Measurements from ENCODE around the gene USP17L17.
"Not testable (repeated sequence)": the region's sequence is repeated elsewhere in the genome, so short reads cannot be mapped to it uniquely, and the experiment has no call there.

USP17L17 gene

GRCh38 chr4:9243579-9243978, at the start of gene USP17L17:
Gene USP17L17 (plus strand): TSS chr4:9243879. CDS start chr4:9243879, 0 bp downstream.
- DNase-seq (ENCODE audit: low read depth) = not testable (repeated sequence)

DNA sequence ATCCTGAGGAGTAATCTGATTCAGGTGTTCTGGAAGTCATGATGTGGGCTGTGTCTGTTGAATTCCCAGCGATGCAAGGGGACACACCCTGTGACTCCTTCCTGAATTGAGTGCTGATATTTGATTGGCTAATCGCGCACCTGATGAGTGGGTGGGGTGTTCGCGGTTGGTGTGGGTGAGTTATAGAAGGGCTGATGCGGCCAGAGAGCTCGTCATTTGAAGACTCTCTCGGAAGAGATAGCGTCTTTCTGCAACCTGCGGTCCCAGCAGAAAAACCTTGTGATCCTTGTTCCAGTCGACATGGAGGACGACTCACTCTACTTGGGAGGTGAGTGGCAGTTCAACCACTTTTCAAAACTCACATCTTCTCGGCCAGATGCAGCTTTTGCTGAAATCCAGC, 33.3 kb upstream of the USP17L17 start, which contains the start of gene USP17L10:
USP17L10 (plus strand) TSS at position 301 of the 400 bp plus-strand sequence; CDS start at position 301, 0 bp downstream.
- not testable (repeated sequence) for DNase-seq (ENCODE audit: low read depth)

- not testable (repeated sequence) for DNase-seq (ENCODE audit: low read depth)
Observed at GRCh38 chr4:9214701-9215100, 29.0 kb upstream of the USP17L17 start.

- DNase-seq (ENCODE audit: low read depth) = not testable (repeated sequence)
Observed at GRCh38 chr4:9215105-9215504, 28.6 kb upstream of the USP17L17 start, which contains the start of gene USP17L11. Gene USP17L11 (plus strand): TSS chr4:9215405. CDS start chr4:9215405, 0 bp downstream.

DNA sequence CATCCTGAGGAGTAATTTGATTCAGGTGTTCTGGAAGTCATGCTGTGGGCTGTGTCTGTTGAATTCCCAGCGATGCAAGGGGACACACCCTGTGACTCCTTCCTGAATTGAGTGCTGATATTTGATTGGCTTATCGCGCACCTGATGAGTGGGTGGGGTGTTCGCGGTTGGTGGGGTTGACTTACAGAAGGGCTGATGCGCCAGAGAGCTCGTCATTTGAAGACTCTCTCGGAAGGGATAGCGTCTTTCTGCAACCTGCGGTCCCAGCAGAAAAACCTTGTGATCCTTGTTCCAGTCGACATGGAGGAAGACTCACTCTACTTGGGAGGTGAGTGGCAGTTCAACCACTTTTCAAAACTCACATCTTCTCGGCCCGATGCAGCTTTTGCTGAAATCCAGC, 23.8 kb upstream of the USP17L17 start, which contains the start of gene USP17L12:
USP17L12 (plus strand) TSS at position 301 of the 400 bp plus-strand sequence; CDS start at position 301, 0 bp downstream.
- DNase-seq (ENCODE audit: low read depth) = not testable (repeated sequence)

DNA sequence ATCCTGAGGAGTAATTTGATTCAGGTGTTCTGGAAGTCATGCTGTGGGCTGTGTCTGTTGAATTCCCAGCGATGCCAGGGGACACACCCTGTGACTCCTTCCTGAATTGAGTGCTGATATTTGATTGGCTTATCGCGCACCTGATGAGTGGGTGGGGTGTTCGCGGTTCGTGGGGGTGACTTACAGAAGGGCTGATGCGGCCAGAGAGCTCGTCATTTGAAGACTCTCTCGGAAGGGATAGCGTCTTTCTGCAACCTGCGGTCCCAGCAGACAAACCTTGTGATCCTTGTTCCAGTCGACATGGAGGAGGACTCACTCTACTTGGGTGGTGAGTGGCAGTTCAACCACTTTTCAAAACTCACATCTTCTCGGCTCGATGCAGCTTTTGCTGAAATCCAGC, 19.1 kb upstream of the USP17L17 start, which contains the start of gene USP17L13:
USP17L13 (plus strand) TSS at position 301 of the 400 bp plus-strand sequence; CDS start at position 301, 0 bp downstream.
- DNase-seq (ENCODE audit: low read depth) = not testable (repeated sequence)

DNA sequence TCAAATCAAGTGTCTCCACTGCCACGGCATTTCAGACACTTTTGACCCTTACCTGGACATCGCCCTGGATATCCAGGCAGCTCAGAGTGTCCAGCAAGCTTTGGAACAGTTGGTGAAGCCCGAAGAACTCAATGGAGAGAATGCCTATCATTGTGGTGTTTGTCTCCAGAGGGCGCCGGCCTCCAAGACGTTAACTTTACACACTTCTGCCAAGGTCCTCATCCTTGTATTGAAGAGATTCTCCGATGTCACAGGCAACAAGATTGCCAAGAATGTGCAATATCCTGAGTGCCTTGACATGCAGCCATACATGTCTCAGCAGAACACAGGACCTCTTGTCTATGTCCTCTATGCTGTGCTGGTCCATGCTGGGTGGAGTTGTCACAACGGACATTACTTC, 13.4 kb upstream of the USP17L17 start:
- not testable (repeated sequence) for DNase-seq (ENCODE audit: low read depth)

DNA sequence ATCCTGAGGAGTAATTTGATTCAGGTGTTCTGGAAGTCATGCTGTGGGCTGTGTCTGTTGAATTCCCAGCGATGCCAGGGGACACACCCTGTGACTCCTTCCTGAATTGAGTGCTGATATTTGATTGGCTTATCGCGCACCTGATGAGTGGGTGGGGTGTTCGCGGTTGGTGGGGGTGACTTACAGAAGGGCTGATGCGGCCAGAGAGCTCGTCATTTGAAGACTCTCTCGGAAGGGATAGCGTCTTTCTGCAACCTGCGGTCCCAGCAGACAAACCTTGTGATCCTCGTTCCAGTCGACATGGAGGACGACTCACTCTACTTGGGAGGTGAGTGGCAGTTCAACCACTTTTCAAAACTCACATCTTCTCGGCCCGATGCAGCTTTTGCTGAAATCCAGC, 9.6 kb upstream of the USP17L17 start, which contains the start of gene USP17L15:
USP17L15 (plus strand) TSS at position 301 of the 400 bp plus-strand sequence; CDS start at position 301, 0 bp downstream.
- not testable (repeated sequence) for DNase-seq (ENCODE audit: low read depth)

- not testable (repeated sequence) for DNase-seq (ENCODE audit: low read depth)
Observed at GRCh38 chr4:9238461-9238860, 5.2 kb upstream of the USP17L17 start.

DNA sequence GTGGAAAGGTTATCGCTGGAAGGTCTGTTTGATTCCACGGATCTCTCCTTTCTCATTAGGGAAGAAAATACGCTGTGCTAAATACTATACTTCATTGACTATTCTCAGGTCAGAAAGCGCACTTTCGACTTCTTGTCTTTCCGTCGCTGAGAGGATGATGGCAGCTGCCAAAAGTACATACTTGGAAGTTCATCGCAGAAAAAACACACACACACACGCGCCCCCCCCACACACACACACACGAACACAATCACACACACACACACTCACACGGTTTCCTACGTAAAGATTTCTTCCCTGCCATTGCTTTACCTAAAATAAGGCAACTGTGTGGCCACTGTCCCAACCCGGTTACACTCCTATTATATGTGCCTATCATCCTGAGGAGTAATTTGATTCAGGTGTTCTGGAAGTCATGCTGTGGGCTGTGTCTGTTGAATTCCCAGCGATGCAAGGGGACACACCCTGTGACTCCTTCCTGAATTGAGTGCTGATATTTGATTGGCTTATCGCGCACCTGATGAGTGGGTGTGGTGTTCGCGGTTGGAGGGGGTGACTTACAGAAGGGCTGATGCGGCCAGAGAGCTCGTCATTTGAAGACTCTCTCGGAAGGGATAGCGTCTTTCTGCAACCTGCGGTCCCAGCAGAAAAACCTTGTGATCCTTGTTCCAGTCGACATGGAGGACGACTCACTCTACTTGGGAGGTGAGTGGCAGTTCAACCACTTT, 4.4 kb downstream of the USP17L17 start, which contains the start of gene USP17L18:
USP17L18 (plus strand) TSS at position 678 of the 728 bp plus-strand sequence; CDS start at position 678, 0 bp downstream.
- DNase-seq (ENCODE audit: low read depth) = not testable (repeated sequence)

DNA sequence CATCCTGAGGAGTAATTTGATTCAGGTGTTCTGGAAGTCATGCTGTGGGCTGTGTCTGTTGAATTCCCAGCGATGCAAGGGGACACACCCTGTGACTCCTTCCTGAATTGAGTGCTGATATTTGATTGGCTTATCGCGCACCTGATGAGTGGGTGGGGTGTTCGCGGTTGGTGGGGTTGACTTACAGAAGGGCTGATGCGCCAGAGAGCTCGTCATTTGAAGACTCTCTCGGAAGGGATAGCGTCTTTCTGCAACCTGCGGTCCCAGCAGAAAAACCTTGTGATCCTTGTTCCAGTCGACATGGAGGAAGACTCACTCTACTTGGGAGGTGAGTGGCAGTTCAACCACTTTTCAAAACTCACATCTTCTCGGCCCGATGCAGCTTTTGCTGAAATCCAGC, 9.4 kb downstream of the USP17L17 start, which contains the start of gene USP17L19:
USP17L19 (plus strand) TSS at position 301 of the 400 bp plus-strand sequence; CDS start at position 301, 0 bp downstream.
- DNase-seq (ENCODE audit: low read depth) = not testable (repeated sequence)

- DNase-seq (ENCODE audit: low read depth) = not testable (repeated sequence)
Observed at GRCh38 chr4:9257824-9258223, 14.1 kb downstream of the USP17L17 start, which contains the start of gene USP17L20. Gene USP17L20 (plus strand): TSS chr4:9258124. CDS start chr4:9258124, 0 bp downstream.

GRCh38 chr4:9262572-9262971, 18.9 kb downstream of the USP17L17 start, which contains the start of gene USP17L21:
Gene USP17L21 (plus strand): TSS chr4:9262872. CDS start chr4:9262872, 0 bp downstream.
- DNase-seq (ENCODE audit: low read depth) = not testable (repeated sequence)

GRCh38 chr4:9267319-9267718, 23.6 kb downstream of the USP17L17 start, which contains the start of gene USP17L22:
Gene USP17L22 (plus strand): TSS chr4:9267619. CDS start chr4:9267619, 0 bp downstream.
- not testable (repeated sequence) for DNase-seq (ENCODE audit: low read depth)

DNA sequence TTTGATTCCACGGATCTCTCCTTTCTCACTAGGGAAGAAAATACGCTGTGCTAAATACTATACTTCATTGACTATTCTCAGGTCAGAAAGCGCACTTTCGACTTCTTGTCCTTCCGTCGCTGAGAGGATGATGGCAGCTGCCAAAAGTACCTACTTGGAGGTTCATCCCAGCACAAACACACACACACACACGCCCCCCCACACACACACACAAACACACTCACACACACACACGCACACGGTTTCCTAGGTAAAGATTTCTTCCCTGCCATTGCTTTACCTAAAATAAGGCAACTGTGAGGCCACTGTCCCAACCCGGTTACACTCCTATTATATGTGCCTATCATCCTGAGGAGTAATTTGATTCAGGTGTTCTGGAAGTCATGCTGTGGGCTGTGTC, 28.0 kb downstream of the USP17L17 start:
- not testable (repeated sequence) for DNase-seq (ENCODE audit: low read depth)
